Stimulated activated CD8-positive, alpha-beta memory T cell treated with anti-CD3 and anti-CD28 coated beads, Interleukin-15, amount 100 ng/mL, for 4 hours (primary cell): ENCODE results near the gene MVB12B.
"Not testable (repeated sequence)": the region's sequence is repeated elsewhere in the genome, so short reads cannot be mapped to it uniquely, and the experiment has no call there.

ENCODE experiments used
- DNase-seq, 2 donors: peaks; one replicate each; pipeline ENCODE4 v3.0.0-alpha.2; 2020; ENCODE audit warnings: low read depth in 2 of 2

MVB12B gene

GRCh38 chr9:126472198-126472947 lies 145.7 kb downstream of the MVB12B start:
- DNase-seq: no peak

GRCh38 chr9:126472948-126473298 lies 146.3 kb downstream of the MVB12B start:
- DNase-seq: no peak

GRCh38 chr9:126474206-126474765 lies 147.7 kb downstream of the MVB12B start:
- DNase-seq: no peak

GRCh38 chr9:126474786-126475485 lies 148.3 kb downstream of the MVB12B start:
- no peak for DNase-seq

- DNase-seq: no peak
Measured at GRCh38 chr9:126475933-126476555, 149.4 kb downstream of the MVB12B start.

GRCh38 chr9:126477432-126477831 lies 150.8 kb downstream of the MVB12B start:
- DNase-seq: not testable (repeated sequence)

GRCh38 chr9:126478216-126478981 lies 151.8 kb downstream of the MVB12B start:
- DNase-seq: no peak

- DNase-seq: no peak
Measured at GRCh38 chr9:126479515-126479914, 152.9 kb downstream of the MVB12B start.

GRCh38 chr9:126480813-126481212 lies 154.2 kb downstream of the MVB12B start:
- no peak for DNase-seq

GRCh38 chr9:126481862-126482261 lies 155.2 kb downstream of the MVB12B start:
- DNase-seq: no peak

GRCh38 chr9:126482361-126483044 lies 155.9 kb downstream of the MVB12B start:
- no peak for DNase-seq

- no peak for DNase-seq
Measured at GRCh38 chr9:126483468-126484073, 156.9 kb downstream of the MVB12B start.

- no peak for DNase-seq
Measured at GRCh38 chr9:126485662-126486061, 159.0 kb downstream of the MVB12B start.

- DNase-seq: no peak
Measured at GRCh38 chr9:126486276-126486675, 159.6 kb downstream of the MVB12B start.

- DNase-seq: no peak
Measured at GRCh38 chr9:126487856-126488255, 161.2 kb downstream of the MVB12B start.

- DNase-seq: no peak
Measured at GRCh38 chr9:126488310-126488709, 161.7 kb downstream of the MVB12B start.

- no peak for DNase-seq
Measured at GRCh38 chr9:126488881-126489404, 162.3 kb downstream of the MVB12B start.

GRCh38 chr9:126489581-126490213 lies 163.1 kb downstream of the MVB12B start:
- no peak for DNase-seq

GRCh38 chr9:126490214-126490631 lies 163.6 kb downstream of the MVB12B start:
- DNase-seq: no peak
